GM21717 (cell line): ENCODE data around the gene TRPM3.

ENCODE experiments used
- ATAC-seq: cut with Tn5 transposase; IDR thresholded peaks from one replicate; pipeline ENCODE4 v1.9.1; 2021; ENCODE audit warnings: mild to moderate bottlenecking, moderate library complexity; ENCODE audit not compliant: unreplicated experiment

Gene TRPM3

GRCh38 chr9:71121275-71122021 is at the start of gene TRPM3:
TSS of gene TRPM3 (minus strand) at chr9:71121621. CDS start at chr9:71121354, 267 bp downstream.
- no peak for ATAC-seq

GRCh38 chr9:71168418-71168817 is 47.0 kb upstream of the TRPM3 start:
- no peak for ATAC-seq

DNA sequence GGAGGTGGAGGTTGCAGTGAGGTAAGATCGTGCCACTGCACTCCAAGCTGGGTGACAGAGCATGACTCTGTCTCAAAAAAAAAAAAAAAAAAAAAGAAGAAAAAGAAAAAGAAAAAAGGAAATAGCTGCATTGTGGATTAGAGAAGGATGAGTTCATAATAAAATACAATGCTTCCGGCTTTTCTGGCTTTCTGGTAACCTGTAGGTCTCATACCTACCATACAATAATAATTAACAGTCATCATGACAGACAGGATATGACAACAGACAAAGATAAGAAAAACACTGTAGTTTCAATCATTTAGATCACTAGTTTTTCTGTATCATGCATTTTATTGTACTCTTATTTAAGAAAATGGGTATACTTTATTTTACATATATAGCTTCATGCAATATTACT is 40.7 kb upstream of the TRPM3 start:
- ATAC-seq = no peak

DNA sequence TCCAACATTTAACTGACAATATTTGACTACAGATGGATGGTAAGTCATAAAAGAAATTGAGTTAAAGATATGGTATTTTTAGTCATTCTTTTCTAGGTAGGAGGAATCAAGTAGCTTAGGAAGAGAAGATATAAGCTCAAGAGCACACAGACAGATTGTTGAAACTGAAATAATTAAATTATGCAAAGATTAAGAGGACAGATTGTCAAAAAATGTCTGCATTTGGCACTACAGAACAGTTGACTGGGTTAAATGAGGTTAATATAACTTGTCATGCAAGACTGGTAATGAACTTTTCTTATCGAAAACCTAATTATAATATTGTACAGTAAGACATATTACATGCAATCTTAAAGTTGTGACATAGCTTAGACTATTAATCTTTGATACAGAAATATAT is 36.3 kb upstream of the TRPM3 start:
- no peak for ATAC-seq

DNA sequence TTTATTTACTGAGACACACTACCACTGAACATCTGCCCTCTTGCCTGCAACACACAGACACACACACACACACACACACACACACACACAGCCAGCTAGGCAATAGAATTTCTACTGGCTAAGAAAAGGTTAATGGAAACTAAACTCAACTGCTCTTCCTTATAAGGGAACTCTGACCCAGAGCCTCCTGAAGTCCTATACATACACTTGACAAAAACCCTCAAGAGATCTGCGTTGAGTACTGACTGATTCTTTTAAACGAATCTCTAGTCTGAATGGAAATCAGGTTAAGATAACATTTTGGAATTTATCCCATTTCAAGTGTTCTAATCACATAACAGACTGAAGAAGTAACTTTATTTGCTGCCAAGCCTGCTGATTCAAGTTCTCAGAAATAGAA is 25.9 kb upstream of the TRPM3 start:
- ATAC-seq = no peak

DNA sequence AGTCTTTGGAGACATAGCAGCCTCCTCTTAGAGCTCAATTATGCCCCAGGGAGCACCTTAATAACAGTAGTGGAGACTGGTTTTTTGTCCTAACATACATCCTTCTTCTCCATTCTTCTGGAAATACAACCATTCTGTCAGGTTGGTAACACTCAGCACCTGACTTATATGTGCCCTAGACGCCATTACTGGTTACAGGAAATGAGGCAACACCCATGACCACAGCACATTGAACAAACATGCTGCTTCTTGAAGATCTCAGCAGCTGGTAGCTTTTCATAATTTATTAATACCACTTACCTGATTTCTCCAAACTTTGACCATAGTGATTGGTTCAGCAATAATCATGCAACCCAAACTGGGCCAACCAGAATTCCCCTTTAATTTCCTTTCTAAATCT is 25.1 kb upstream of the TRPM3 start:
- no peak for ATAC-seq

DNA sequence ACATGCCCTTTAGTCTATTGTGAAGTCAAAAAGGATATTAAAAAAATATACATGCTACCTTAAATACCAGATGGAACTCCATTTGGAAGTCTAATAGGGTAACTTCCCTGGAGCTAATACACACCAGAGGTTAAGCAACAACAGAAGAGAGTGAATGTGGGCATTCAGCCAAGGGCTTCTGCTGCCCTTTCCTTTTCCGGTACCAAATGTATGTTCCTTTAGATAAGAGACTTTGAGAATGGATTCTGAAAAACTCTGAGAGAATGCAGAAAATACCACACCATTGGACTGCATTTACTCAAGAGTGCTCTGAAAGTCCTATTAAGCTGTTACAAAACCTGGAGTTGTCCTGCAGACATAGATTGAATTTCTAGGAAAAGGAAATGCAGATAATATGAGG is 23.8 kb upstream of the TRPM3 start:
- no peak for ATAC-seq

GRCh38 chr9:71144495-71144894 is 23.1 kb upstream of the TRPM3 start:
- ATAC-seq = no peak

DNA sequence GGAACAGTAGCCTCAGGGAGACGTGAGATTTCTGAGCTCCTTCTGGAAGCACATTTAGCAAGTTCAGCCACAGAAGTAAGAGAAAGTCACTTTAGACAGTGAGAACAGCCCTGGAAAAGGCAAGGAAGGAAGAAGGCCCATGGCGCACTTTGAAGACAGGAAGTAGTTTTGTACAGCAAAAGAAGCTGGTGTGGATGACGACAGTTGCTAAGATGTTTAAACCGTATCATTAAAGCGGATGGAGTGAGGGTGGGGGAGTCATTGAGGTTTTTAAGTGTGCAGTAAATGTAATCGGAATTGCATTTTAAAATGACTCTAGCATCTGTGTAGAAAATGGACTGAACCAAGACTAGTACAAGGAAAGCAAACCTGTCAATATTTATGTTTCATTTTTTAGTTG is 15.3 kb upstream of the TRPM3 start:
- ATAC-seq = no peak

DNA sequence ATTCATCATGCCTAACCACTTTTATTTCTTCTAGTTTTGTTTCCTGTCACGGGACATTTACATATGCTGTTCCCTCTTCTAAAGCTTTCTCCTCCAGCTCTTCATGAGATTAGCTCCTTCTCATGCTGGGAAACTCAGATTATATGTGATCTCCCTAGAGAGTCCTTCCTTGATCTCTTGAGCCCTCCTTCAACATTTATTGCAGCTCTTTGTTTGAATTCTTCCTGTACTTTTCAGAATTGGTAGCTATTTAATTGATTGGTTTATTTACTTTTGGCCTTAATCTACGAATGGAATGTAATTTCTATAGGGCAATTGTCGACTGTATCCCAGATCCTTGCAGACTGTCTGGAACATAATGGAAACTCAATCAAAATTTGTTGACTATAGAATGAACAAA is 9.7 kb upstream of the TRPM3 start:
- ATAC-seq = no peak

DNA sequence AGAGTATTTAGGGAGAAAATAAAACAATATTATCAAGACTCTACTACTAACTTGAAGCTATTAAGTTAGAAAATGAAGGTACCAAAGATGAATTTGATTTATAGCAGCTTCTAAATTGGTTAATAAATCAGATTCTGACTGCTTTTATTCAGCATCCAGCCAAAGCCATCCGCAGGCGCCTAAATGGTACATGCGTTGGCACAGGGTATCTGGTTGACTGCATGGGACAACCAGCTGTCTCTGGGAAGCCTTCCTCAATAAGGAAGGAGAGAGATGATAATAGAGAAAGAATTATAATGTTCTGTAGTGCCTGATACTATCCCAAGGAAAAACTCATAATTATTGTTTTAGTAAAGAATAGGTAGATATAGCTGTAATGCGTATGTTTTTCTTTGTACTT is 9.1 kb upstream of the TRPM3 start:
- ATAC-seq = no peak

DNA sequence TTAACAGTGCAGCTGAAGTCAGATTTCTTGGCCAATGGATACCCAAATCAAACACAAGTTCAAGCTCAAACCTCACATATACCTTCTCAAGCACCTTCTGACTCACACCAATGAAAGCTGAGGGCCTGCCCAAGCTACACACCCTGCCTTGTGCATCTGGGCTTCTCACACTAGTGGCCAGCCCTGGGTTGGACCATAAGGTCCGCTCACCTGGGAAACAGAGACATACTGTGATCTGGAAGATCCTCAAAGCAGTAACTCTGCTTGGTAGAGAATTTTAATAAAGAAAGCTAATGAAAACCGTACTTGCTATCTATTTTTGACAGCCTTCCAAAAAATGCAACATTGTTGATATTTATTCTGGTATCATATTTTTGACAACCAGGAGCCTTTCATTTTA is 7.4 kb upstream of the TRPM3 start:
- no peak for ATAC-seq

- ATAC-seq = no peak
Measured at GRCh38 chr9:71127301-71127700, 5.9 kb upstream of the TRPM3 start.

- ATAC-seq = no peak
Measured at GRCh38 chr9:71122421-71122820, 1.0 kb upstream of the TRPM3 start.

DNA sequence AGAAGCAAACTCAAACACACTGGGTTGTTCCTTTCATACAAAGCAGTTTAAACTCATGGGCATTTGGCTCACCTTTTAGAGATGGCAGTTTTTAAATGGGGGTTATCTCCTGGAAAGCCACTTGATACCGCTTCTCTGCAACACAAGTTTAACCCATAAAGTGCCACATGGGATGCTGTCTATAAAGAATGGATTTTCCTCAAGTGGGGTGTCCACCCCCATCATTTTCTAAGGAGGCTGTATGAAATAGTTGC is 528 bp upstream of the TRPM3 start:
- no peak for ATAC-seq

DNA sequence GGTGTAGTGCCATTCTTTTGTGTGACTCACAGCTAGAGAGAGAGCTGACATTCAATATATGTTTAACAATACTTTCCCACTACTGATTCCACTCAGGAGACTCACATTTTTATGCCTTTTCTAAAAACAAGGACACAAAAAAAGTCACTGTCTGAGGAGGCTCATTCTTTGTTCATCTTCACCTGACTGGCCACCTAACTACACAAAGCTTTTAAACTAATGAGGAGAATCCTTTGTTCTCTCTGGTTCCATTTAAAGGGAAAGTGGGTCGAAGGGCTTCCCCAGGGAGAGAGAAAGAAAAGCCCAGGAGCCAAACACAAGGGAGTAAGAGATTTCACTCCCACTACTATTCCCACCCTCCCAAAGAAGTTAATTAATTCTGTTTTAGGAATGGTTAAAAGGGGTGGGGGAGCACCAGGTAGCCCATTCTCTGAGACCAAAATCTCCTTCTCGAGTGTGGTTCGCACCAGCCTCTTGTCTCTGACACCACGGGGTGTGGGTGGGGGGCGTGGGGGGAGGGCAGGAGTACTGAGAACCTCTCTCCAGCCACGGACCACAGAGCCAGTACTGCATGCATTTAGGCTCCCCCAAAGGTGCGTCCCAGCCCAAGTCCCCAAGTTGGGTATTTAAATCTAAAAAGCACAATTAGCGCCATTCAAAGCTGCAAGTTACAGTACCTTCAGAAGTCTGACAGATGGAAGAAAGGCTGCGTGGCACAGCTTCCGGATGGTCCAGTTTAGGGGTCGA is 747 bp downstream of the TRPM3 start:
- no peak for ATAC-seq

GRCh38 chr9:71119746-71120145 is 1.7 kb downstream of the TRPM3 start:
- no peak for ATAC-seq

DNA sequence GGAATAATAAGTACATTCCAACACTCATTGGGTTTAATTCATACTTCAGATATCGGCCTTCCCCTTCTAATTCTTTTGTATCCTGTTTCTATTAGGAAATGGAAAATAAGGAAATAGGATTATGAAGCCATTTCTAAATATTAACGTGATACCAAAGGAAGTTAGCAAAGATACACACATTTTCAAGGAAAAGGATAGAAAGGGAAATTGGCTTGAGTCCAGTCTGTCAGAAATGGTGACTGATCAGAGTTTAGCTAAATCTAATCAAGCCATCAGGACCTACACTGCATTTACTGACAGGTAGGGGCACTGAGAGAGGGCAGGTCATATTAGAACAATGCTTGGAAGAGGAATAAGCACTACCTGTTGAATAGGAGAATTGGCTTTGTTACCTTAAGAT is 3.1 kb downstream of the TRPM3 start:
- ATAC-seq = no peak

- no peak for ATAC-seq
Measured at GRCh38 chr9:71115448-71115975, 5.9 kb downstream of the TRPM3 start.

GRCh38 chr9:71112866-71113265 is 8.6 kb downstream of the TRPM3 start:
- ATAC-seq = no peak

GRCh38 chr9:71108937-71109336 is 12.5 kb downstream of the TRPM3 start:
- ATAC-seq = no peak

DNA sequence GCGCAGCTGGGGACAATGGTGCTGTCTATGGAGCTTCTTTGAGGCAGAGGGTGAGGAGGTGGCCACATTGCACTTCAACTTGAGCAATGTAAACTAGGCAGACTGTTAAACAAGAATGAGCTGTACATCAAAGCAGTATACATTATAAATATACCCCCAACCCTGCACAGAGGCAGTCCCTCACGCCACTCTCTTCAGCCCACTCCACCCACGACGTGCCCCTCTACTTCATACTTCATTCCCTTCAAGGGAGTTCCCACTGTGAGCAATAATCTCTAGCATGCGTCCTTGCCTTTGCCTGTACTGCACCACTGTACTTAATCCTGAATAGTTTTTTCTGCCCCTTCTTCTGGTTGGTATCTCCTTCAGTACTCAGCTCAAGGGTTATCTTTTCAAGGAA is 14.4 kb downstream of the TRPM3 start:
- no peak for ATAC-seq

GRCh38 chr9:71105192-71105591 is 16.2 kb downstream of the TRPM3 start:
- no peak for ATAC-seq
